HCT116 (cell line): ENCODE results near the gene TBXA2R. TPM values are rescaled to one million over a fixed set of nuclear protein-coding genes. Genes with fewer than 3 reads are reported as not detected.

Experiments
- ATAC-seq: fragments of 200-7000 bp; cut with Tn5 transposase; 2 replicates; pipeline ENCODE4 v1.9.1; 2020; ENCODE audit warnings: mild to moderate bottlenecking, moderate library complexity
- BruUV-seq: library from RNA; stranded (reverse); fragments of 400-500 nt; replicated peaks from 2 replicates; lab custom pipeline; 2021; lab: Mats Ljungman, UMichigan
- CTCF ChIA-PET: fragments of 300-600 bp; sonication (Branson Sonifier 250); formaldehyde crosslinking; loops from one replicate; lab custom pipeline; 2021; ENCODE audit warnings: antibody characterized with exemption; lab: Charles Lee
- POLR2A ChIA-PET: fragments of 300-600, 350-600 bp; sonication (Branson Sonifier 250); formaldehyde crosslinking; loops from one replicate; lab custom pipeline; 2021; ENCODE audit warnings: antibody characterized with exemption; lab: Charles Lee
- RAD21 ChIA-PET, 2 experiments: fragments of 300-600 bp; sonication (Branson Sonifier 250); formaldehyde crosslinking; loops; one replicate each; lab custom pipeline; 2023; ENCODE audit warnings: low total read pairs in 2 of 2; ENCODE audit not compliant: uncharacterized antibody in 2 of 2, unreplicated experiment in 2 of 2, low non-redundant PET in 1 of 2; lab: Charles Lee
- DNase-seq: peaks from one replicate; pipeline ENCODE4 v3.0.0-alpha.2; 2010; ENCODE audit warnings: low read depth, low spot score
- H2AFZ ChIP-seq: fragments of 200-600 bp; shearing (Covaris generic), sonication (generic); 2 replicates; pipeline ENCODE4 v1.6.1; 2017; ENCODE audit warnings: low read depth, mixed run types, mixed read lengths, antibody characterized with exemption, low read length; ENCODE audit not compliant: poor library complexity, severe bottlenecking
- H3K27ac ChIP-seq: 2 replicates; pipeline ENCODE4 v1.5.1; 2012; ENCODE audit warnings: low read depth, low read length
- H3K27me3 ChIP-seq: fragments of 200-600 bp; sonication (generic); 2 replicates; pipeline ENCODE4 v1.6.1; 2016; ENCODE audit warnings: mixed run types, low read length, mixed read lengths; ENCODE audit not compliant: insufficient read depth
- H3K36me3 ChIP-seq, 2 experiments: fragments of 200-500 bp in 1 of 2; fragments of 200-600 bp in 1 of 2; sonication (Bioruptor generic) in 1 of 2; sonication (generic) in 1 of 2; 2 replicates each; pipeline versions ENCODE4 v1.5.1 to v1.6.1; 2014 to 2016; ENCODE audit warnings: low read length in 2 of 2, inconsistent platforms in 1 of 2, mixed read lengths in 1 of 2, mixed run types in 1 of 2; ENCODE audit not compliant: insufficient read depth in 2 of 2, control insufficient read depth in 1 of 2
- H3K4me1 ChIP-seq, 2 experiments: fragments of 200-600 bp in 1 of 2; sonication (generic) in 1 of 2; 2 replicates each; pipeline versions ENCODE4 v1.5.1 to v1.6.1; 2012 to 2017; ENCODE audit warnings: low read length in 2 of 2, inconsistent platforms in 1 of 2, mild to moderate bottlenecking in 1 of 2, mixed read lengths in 1 of 2, mixed run types in 1 of 2, moderate library complexity in 1 of 2; ENCODE audit not compliant: insufficient read depth in 2 of 2, control insufficient read depth in 1 of 2
- H3K4me2 ChIP-seq: fragments of 200-600 bp; sonication (generic); 2 replicates; pipeline ENCODE4 v1.6.1; 2017; ENCODE audit warnings: mixed run types, low read length, mixed read lengths
- H3K4me3 ChIP-seq, 2 experiments: fragments of 200-600 bp in 1 of 2; sonication (generic) in 1 of 2; replicated peaks in 1 of 2; 2 replicates each; pipeline ENCODE4 v1.5.1; 2011 to 2016; ENCODE audit warnings: low read length in 2 of 2, control low read depth in 1 of 2, low read depth in 1 of 2, mild to moderate bottlenecking in 1 of 2, mixed read lengths in 1 of 2, mixed run types in 1 of 2
- H3K79me2 ChIP-seq: fragments of 200-600 bp; sonication (generic); 2 replicates; pipeline ENCODE4 v1.6.1; 2017; ENCODE audit warnings: mild to moderate bottlenecking, mixed run types, low read length, moderate library complexity, mixed read lengths; ENCODE audit not compliant: insufficient read depth
- H3K9ac ChIP-seq: fragments of 200-600 bp; sonication (generic); 2 replicates; pipeline ENCODE4 v1.6.1; 2016; ENCODE audit warnings: low read length, mixed read lengths
- H3K9me2 ChIP-seq: fragments of 200-600 bp; sonication (generic), shearing (Covaris generic); 2 replicates; pipeline ENCODE4 v1.6.1; 2017; ENCODE audit warnings: mixed run types, mild to moderate bottlenecking, moderate library complexity; ENCODE audit not compliant: insufficient read depth
- H3K9me3 ChIP-seq, 2 experiments: fragments of 200-500 bp in 1 of 2; fragments of 200-600 bp in 1 of 2; sonication (Bioruptor generic) in 1 of 2; sonication (generic) in 1 of 2; 2 replicates each; pipeline ENCODE4 v1.6.1; 2014 to 2017; ENCODE audit warnings: low read length in 2 of 2, mixed read lengths in 2 of 2, inconsistent platforms in 1 of 2, low read depth in 1 of 2, mild to moderate bottlenecking in 1 of 2, mixed run types in 1 of 2, moderate library complexity in 1 of 2; ENCODE audit not compliant: control insufficient read depth in 1 of 2, insufficient read depth in 1 of 2
- H4K20me1 ChIP-seq: fragments of 200-600 bp; sonication (generic), shearing (Covaris generic); 2 replicates; pipeline ENCODE4 v1.6.1; 2017; ENCODE audit warnings: mixed run types, mild to moderate bottlenecking, moderate library complexity; ENCODE audit not compliant: insufficient read depth
- CBX3 ChIP-seq: IDR thresholded peaks from 2 replicates; pipeline ENCODE4 v1.6.1; 2012; ENCODE audit warnings: low read depth
- CEBPB ChIP-seq: IDR thresholded peaks from 2 replicates; pipeline ENCODE4 v1.6.1; 2012; ENCODE audit warnings: low read depth
- EGR1 ChIP-seq: IDR thresholded peaks from 2 replicates; pipeline ENCODE4 v1.6.1; 2012; ENCODE audit warnings: low read depth
- ELF1 ChIP-seq: IDR thresholded peaks from 2 replicates; pipeline ENCODE4 v1.6.1; 2012; ENCODE audit warnings: low read depth, borderline replicate concordance
- FOSL1 ChIP-seq: IDR thresholded peaks from 2 replicates; pipeline ENCODE4 v1.6.1; 2012; ENCODE audit warnings: low read depth
- JUND ChIP-seq: IDR thresholded peaks from 2 replicates; pipeline ENCODE4 v1.6.1; 2012
- MAX ChIP-seq: IDR thresholded peaks from 2 replicates; pipeline ENCODE4 v1.6.1; 2012
- POLR2A ChIP-seq: IDR thresholded peaks from 2 replicates; pipeline ENCODE4 v1.7.0; 2011; ENCODE audit warnings: borderline replicate concordance; ENCODE audit not compliant: insufficient read depth, insufficient read length; ENCODE audit errors: extremely low read depth
- POLR2AphosphoS5 ChIP-seq: IDR thresholded peaks from 2 replicates; pipeline ENCODE4 v1.6.1; 2011; ENCODE audit warnings: mild to moderate bottlenecking, low read depth, low read length, moderate library complexity
- RAD21 ChIP-seq: IDR thresholded peaks from 2 replicates; pipeline ENCODE4 v1.6.1; 2012; ENCODE audit warnings: low read depth, mild to moderate bottlenecking
- SIN3A ChIP-seq: IDR thresholded peaks from 2 replicates; pipeline ENCODE4 v1.6.1; 2012; ENCODE audit warnings: low read depth
- SRF ChIP-seq: IDR thresholded peaks from 2 replicates; pipeline ENCODE4 v1.6.1; 2012; ENCODE audit warnings: low read depth
- YY1 ChIP-seq: IDR thresholded peaks from 2 replicates; pipeline ENCODE4 v1.6.1; 2011; ENCODE audit warnings: low read length, low read depth, moderate library complexity, mild to moderate bottlenecking; ENCODE audit not compliant: insufficient replicate concordance; ENCODE audit errors: extremely low read depth
- intact Hi-C: fragments of 100-400 bp; cut with micrococcal nuclease; formaldehyde crosslinking; loops from 2 replicates; pipeline ENCODE4 v1.10.0; 2022
- total RNA-seq: library from RNA; stranded (reverse); gene quantifications from one replicate; pipeline ENCODE4 v1.2.1, GENCODE V29; 2021; ENCODE audit not compliant: unreplicated experiment
- TF ChIP-seq, protein P1 (sequence below): IDR thresholded peaks from 2 replicates; pipeline ENCODE4 v1.6.1; 2011; ENCODE audit warnings: mild to moderate bottlenecking, low read length, moderate library complexity; ENCODE audit not compliant: insufficient replicate concordance; ENCODE audit errors: extremely low read depth
- TF ChIP-seq, protein P2 (sequence below), 3 experiments: fragments of 200-600 bp in 1 of 3; sonication (generic) in 1 of 3; IDR thresholded peaks in 2 of 3; conservative IDR thresholded peaks in 1 of 3; 2 replicates each; pipeline ENCODE4 v1.5.1; 2012 to 2017; ENCODE audit warnings: low read depth in 2 of 3, low read length in 2 of 3, antibody characterized with exemption in 1 of 3, borderline replicate concordance in 1 of 3, control low read depth in 1 of 3, mild to moderate bottlenecking in 1 of 3, mixed read lengths in 1 of 3, mixed run types in 1 of 3, moderate library complexity in 1 of 3; ENCODE audit not compliant: insufficient read depth in 1 of 3

TBXA2R gene
- total RNA-seq, 1 experiment from 2014 or later, result 2.3 TPM

DNA sequence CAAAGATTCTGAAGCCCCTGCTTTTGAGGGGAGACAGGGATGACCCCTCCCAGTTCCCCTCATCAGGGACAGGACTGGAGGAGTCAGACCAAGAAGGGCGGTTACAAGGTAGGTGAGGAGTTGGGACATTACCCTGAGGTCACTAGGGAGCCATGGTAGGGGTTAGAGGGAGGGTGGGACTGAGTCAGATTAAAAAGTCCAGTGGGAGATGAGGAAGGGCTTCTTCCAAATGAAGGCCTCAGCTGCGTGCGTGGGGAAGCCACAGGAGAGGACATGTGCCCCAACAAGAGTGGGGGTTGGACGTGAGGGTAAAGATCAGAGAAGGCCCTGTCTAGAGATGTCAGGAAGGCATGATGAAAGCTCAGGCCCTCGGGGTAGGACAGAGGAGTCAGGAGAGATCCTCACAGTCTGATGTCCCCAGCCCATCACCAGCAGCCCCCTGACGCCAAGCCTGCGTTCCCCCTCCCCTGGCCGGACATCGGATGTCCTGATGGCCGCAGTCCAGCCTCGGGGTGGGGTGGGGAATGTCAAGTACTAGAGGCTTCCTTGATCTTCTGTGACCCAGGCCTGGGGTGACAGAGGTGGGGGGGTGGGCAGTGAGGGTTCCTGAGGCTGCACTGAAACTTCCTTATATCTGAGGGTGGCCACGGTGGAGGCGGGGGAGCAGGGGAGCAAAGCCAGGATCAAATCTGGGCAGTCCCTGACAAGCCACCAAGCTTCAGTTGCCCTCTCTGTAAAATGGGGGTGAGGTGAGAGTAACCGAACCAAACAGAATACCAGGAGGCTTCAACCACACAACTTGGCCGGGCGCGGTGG is 42.8 kb downstream of the TBXA2R start:
- ATAC-seq (no peak), DNase-seq (no peak)
- CTCF ChIA-PET, result no interaction called here
- Histone ChIP-seq H3K27ac (peak overlapping the region; percentile 77), H4K20me1 (no peaks in the 10 kb centered on the region), H3K36me3 (no peaks in the 10 kb centered on the region), H2AFZ (no peak overlapping the region), H3K27me3 (no peaks in the 10 kb centered on the region), H3K9me3 (no peaks in the 10 kb centered on the region), H3K4me2 (peak overlapping the region; percentile 88), H3K79me2 (no peaks in the 10 kb centered on the region), H3K4me1 (peaks cover 50 to 78% of the 10 kb centered on the region in 2 experiments), H3K9ac (peak overlapping the region; percentile 68), H3K9me2 (no peaks in the 10 kb centered on the region), H3K4me3 (0 out of 4 replicates have a peak overlapping the region, but pooled peaks of 1 of the 2 experiments have one; percentile 11)
- POLR2A ChIA-PET, result interaction anchor here (1.6 kb wide), 1 partner anchor 9 kb away, joined by 5 read pairs; no protein-coding TSS in a partner anchor
- TF ChIP-seq SRF (no peak), SIN3A (no peak), EGR1 (no peak), CBX3 (no peak), FOSL1 (no peak), CEBPB (no peak), POLR2A (no peak), YY1 (no peak), RAD21 (no peak), ELF1 (no peak), JUND (no peak), MAX (no peak), POLR2AphosphoS5 (no peak)
- TF ChIP-seq, protein P1, sequence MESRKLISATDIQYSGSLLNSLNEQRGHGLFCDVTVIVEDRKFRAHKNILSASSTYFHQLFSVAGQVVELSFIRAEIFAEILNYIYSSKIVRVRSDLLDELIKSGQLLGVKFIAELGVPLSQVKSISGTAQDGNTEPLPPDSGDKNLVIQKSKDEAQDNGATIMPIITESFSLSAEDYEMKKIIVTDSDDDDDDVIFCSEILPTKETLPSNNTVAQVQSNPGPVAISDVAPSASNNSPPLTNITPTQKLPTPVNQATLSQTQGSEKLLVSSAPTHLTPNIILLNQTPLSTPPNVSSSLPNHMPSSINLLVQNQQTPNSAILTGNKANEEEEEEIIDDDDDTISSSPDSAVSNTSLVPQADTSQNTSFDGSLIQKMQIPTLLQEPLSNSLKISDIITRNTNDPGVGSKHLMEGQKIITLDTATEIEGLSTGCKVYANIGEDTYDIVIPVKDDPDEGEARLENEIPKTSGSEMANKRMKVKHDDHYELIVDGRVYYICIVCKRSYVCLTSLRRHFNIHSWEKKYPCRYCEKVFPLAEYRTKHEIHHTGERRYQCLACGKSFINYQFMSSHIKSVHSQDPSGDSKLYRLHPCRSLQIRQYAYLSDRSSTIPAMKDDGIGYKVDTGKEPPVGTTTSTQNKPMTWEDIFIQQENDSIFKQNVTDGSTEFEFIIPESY, result no peak
- TF ChIP-seq, protein P2, sequence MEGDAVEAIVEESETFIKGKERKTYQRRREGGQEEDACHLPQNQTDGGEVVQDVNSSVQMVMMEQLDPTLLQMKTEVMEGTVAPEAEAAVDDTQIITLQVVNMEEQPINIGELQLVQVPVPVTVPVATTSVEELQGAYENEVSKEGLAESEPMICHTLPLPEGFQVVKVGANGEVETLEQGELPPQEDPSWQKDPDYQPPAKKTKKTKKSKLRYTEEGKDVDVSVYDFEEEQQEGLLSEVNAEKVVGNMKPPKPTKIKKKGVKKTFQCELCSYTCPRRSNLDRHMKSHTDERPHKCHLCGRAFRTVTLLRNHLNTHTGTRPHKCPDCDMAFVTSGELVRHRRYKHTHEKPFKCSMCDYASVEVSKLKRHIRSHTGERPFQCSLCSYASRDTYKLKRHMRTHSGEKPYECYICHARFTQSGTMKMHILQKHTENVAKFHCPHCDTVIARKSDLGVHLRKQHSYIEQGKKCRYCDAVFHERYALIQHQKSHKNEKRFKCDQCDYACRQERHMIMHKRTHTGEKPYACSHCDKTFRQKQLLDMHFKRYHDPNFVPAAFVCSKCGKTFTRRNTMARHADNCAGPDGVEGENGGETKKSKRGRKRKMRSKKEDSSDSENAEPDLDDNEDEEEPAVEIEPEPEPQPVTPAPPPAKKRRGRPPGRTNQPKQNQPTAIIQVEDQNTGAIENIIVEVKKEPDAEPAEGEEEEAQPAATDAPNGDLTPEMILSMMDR (IDR thresholded peaks at IDR 0.05 in 2 of 3, conservative IDR thresholded peaks at IDR 0.05 in 1 of 3; ENCODE audit: borderline replicate concordance in 1 of 3, insufficient read depth in 1 of 3, low read depth in 2 of 3, low read length in 2 of 3), result no peak
- RAD21 ChIA-PET, result no interaction called here
- intact Hi-C loops, result no loop called here
- no TSS peak for BruUV-seq
